Endometrium (tissue), 2 donors: Measurements from ENCODE around the gene SLC12A7.
"Not testable (repeated sequence)": the region's sequence is repeated elsewhere in the genome, so short reads cannot be mapped to it uniquely, and the experiment has no call there.

Source experiments
- FAIRE-seq: peaks from 2 replicates; lab custom pipeline; 2012; peaks lifted over from hg19 to GRCh38; lab: Jason Lieb, UNC
- donor health status: control.
- donor health status: control.

Gene SLC12A7

DNA sequence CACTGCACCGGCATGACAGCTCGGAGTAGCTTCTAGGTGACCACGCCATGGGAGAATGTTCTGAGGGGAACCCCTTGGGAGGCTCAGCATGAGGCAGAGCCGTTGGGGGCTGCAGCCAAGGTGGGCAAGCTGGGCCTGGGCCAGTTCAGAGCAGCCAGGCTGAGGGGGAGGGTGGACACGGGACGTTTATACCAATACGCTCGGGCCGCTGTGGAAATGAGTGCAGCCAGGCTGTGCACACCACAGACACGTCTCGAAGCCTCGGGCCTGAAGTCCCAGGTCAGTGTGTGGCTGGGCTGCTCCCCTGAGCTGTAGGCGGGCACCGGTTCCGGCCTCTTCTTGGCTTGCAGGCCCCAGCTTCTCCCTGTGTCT is 28.9 kb upstream of the SLC12A7 start:
- no peak for FAIRE-seq

DNA sequence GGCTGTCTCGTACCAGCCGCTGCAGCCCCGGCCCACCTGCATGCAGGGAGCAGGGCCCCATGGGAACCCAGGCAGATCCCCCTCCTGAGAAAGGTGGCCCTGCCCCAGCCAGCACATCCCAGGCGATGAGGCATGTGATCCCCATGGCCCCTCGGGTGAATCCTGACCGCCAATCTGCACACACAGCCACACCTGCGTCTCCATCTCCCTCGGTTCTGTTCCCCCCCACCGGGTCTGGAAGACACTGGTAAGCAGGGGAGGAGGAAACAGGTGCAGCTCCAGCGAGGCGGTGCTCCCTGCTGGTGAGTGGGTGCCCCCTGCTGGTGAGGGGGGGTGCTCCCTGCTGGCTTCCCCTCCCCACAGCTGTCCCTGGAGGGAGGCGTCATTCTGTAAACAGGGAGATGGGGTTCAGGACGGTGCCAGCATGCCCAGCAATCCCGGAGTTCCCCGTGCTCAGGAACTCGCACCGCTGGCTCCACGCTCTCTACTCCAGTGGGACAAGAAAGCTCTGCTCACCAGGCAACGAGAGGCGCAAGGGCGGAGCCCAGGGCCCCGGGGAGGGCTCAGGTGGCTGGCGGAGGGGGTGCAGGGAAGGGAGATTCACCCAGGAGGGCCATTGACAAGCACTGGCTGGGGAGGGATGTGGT is 28.4 kb upstream of the SLC12A7 start:
- no peak for FAIRE-seq

DNA sequence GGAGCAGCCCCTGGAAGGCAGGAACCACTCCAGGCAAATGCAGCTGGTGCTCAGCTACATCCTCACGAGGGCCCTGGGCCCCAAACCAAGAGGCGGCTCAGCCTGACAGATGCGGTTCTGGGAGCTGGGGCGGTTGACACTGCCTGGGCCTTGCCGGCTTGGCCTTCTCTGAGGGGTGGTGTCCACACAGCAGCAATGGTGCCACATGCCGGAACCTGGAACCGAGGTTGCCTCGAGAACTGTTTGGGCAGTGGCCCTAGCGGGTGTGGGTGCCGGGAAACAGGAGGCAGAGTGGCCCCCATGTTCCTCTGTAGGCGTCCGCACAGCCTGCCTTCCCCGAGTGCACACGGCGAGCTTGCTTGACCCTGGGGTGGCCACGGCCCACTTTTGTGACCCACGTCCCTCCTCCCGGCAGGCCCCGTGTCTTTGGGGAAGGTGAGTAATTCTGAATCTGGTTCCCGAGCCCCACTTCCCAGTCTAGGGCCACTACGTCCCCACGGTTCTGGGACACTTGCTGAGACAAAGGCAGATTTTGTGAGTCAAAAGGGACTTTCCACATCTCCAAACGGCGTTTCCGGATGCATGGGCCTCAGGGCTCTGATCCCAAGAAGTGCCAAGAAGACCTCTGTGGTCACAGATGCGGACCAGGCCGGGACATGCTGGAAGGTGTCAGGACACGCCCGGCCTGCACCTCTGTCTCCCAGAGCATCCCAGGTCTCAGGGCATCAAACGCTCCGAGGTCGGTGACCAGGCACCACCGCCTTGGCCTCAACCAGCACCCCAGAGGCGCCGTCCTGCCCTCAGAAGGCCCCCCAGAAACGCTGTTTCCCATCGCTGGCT is 27.7 kb upstream of the SLC12A7 start:
- no peak for FAIRE-seq

DNA sequence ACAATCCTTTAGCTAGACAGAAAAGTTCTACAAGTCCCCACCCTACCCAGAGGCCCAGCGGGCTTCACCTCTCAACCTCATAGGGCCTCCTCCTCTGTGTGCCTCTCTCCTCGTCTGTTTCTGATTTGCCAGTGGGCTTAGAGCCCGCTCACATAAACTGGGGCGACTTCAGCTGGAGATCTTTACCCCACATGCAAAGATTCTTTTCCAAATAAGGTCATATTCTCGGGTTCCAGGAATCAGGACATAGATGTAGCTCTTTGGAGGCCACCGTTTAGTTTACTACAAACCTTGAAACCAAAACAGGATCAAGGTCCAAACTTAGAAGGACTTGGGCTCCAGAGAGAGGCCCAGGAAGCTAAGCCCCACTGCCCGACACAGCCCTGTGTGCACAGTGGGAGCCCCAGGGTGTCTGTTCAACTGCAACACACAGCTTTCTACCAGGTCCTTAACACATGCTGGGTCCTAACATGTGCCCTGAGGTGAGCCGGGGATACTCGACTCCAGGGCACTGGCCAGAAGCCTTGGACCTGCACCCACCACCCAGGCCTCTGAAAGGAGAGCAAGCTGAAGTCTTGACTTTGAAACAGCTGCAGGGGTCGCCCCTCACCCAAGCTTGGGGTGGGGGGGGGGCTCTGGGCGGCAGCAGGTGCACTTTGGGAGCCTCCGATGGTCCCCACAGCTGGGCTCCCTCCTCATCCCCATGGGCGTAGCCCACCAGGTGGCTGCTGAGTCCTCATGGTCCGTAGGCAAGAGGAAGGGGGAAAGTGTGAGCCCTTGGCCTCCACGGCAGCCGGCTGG is 26.8 kb upstream of the SLC12A7 start:
- FAIRE-seq, result no peak

DNA sequence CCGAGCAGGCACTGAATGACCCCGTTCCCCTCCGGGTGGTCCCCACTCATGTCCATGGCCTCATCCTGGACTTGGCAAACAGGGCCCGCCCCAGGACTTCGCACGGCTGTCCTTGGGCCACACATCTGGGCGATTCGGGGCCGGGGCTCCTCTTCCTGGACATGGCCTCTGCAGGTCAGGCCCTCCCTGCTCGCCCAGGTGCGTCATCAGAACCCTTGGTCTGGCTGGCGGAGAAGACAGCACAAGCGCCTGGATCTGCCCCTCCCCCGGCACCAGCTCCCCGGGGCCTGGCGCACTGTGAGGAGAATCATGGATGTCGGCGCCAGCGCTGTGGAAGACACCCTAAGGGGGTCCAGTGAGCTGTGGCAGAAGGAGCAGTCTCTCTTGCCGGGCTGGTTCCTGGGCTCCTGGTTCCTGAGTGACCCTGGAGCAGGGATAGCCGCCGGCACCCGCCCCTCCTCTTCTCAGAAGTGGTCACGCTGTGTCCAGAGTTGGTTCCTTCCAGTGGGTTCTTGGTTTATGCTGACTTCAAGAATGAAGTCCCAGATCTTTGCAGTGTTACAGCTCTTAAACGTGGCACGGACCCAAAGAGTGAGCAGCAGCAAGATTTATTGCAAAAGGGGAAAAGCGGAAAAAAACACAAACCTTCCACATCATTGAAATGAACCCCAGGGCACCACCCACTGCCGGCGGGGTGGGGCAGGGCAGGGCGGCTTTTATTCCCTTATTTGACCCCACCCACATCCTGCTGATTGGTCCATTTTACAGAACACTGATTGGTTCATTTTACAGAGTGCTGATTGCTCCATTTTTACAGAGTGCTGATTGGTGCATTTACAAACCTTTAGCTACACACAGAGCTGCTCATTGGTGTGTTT is 25.9 kb upstream of the SLC12A7 start:
- no peak for FAIRE-seq

DNA sequence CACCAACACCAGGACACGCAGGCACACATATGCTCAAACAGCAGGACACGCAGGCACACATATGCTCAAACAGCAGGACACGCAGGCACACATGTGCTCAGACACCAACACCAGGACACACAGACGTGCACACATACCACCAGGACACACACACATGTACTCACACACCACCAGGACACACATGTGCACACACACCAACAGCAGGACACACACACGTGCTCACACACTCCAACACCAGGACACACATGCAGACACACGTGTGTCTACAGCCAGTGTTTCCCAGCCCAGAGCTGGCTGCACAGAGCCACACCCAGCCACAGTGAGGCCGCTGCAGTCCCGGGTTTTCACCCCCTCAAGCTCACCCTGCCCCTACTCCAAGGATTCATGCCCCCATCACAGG is 25.0 kb upstream of the SLC12A7 start:
- no peak for FAIRE-seq

GRCh38 chr5:1135696-1136525 is 24.0 kb upstream of the SLC12A7 start:
- FAIRE-seq, result no peak

DNA sequence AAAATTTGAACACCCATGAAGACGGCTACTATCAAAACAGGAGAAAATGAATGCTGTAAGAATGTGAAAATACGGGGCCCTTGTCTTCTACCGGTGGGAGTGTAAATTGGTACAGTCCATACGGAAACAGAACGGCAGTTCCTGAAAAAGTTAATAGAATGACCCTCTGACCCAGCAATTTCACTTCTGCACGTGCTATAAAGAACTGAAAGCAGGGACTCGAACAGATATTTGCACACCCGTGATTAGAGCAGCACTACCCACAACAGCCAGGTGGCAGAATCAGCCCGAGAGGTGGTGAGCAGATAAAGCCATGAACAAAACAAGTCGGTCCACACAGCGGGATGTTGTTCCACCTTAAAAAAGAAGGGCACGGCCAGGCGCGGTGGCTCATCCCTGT is 22.6 kb upstream of the SLC12A7 start:
- no peak for FAIRE-seq

DNA sequence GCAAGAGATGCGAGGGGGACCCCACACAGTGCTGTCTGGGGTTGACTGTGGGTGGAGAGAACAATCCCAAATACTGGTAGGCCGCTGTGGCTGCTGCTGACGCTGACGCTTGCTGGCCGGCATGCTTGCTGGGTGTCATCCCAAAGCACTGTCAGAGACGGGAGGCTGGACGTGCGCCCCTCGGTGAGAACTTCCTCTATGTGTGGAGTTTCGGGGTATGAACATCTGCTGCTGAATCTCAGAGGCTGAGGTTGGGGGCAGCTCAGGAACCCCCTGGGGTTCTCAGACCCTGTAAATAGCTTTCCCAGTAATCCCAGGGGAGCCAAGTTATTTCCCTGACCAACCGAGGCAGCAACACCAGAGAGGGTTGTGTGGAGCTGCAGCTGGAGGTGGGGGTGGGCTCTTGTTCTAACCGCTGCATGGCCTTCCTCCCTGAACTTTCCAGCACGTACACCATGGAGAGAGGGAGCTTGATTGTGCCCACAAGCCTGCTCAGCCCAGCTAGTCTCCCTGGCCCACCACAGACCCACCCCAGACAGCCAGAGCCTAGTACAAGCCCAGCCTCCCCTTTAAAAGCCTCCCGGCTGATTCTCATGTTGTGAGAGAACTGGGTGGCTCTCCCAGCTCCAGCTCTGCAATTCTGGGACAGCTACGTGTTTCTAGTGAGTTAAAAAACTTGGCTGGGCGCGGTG is 21.8 kb upstream of the SLC12A7 start:
- no peak for FAIRE-seq

DNA sequence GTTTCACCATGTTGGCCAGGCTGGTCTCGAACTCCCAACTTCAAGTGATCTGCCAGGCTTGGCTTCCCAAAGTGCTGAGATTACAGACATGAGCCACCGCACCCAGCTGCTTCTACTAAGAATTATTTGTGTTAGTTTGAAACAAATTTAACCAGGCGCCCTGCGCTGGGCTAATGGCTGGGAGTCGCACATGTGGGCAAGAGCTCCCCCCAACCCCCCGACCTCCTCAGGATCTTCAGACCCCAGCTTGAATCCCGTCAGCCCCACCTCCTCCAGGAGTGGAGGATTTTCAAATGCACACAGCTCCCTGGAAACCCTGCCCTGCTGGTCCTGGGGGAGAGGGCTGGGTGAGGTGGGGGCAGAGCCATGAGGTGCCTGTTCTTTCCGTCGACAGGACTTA is 21.2 kb upstream of the SLC12A7 start:
- FAIRE-seq, result no peak

DNA sequence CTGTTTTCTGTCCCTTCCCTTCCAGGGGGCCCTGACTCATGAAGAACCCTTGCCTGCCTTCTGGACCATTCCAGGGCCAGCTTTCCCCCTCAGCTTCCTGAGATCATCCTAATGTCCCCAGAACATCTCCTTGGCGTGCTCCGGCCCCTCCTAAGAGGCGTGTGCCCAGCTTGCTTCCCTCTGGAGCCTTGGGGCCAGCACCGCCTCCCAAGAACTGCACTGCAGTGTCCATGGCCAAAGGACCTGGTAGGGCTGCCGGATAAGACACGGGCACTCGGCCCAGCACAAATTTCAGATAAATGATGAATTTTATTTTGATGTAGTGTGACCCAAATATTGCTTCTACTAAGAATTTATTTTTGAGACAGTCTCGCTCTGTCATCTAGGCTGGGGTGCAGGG is 20.7 kb upstream of the SLC12A7 start:
- FAIRE-seq, result no peak

- FAIRE-seq, result no peak
These were observed 19.9 kb upstream of the SLC12A7 start for GRCh38 chr5:1131726-1132125.

DNA sequence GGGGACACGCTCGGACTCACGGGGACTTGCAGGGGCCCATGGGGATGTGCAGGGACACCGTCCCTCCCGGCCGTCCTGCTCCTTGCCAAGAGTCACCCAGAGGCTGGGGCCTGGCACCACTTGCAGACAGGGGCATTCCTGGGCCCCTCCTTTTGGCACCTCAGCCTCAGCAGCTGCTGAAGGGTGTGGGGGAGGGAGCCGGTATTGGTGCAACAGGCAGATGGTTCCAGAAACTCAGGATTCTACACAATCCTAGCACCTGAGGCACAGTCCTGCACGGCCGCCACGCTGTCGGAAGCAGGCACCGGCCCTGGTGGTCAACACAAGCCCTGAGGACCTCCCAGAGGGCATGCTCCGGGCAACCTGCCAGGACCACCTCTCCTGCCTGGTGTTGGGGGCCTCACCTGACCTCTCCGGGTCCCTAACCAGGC is 19.3 kb upstream of the SLC12A7 start:
- FAIRE-seq, result no peak

- no peak for FAIRE-seq
These were observed 18.5 kb upstream of the SLC12A7 start for GRCh38 chr5:1130218-1130946.

DNA sequence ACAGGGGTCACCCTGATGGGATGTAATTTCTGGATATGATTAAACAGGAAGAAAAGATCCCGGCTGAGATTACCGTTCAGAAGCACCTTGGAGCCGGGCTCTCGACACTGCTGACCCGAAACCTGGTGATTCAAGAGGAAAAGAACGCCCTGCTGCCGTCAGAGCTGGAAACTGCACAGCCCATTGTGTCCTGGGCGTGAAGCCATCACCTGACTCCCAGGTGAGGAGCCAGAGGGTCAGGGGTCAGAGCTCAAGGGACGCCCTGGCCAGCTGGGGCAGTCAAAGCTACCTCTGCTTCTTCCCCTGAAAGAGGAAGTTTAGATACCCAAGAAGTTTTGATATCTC is 17.8 kb upstream of the SLC12A7 start:
- FAIRE-seq, result no peak

DNA sequence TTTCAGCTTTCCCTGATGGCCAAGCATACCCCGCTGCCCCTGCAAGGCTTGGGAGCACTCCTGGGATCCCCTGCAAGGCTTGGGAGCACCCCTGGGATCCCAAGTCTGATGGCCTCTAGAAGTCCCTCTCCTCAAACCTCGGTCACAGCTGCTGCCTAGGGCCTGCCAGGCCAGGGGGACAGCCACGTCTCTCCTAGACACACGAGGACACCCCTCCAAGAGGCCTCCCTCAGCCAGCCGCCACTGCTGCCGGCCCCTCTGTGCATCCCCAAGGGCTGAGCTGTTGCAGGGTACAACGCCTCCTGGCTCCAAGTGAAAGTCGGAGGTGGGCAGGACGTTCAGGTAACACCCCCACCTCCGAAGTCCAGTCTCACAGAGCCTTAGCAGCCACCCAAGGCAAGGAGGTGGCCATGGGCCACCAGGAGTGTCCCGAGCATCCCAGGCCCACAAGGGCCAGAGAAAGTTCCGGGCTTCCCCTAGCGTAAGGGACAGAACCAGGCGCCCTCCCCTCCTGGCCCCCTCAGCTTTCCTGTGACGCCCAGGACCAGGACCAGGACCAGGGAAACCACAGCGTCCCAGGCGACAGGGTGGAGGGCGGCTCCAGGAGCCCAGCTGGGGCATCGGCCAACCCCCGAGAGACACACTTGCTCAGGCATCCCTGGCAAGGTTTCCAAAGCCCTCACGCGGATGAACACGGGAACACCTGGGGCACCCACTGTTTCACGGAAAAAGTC is 17.3 kb upstream of the SLC12A7 start:
- no peak for FAIRE-seq

DNA sequence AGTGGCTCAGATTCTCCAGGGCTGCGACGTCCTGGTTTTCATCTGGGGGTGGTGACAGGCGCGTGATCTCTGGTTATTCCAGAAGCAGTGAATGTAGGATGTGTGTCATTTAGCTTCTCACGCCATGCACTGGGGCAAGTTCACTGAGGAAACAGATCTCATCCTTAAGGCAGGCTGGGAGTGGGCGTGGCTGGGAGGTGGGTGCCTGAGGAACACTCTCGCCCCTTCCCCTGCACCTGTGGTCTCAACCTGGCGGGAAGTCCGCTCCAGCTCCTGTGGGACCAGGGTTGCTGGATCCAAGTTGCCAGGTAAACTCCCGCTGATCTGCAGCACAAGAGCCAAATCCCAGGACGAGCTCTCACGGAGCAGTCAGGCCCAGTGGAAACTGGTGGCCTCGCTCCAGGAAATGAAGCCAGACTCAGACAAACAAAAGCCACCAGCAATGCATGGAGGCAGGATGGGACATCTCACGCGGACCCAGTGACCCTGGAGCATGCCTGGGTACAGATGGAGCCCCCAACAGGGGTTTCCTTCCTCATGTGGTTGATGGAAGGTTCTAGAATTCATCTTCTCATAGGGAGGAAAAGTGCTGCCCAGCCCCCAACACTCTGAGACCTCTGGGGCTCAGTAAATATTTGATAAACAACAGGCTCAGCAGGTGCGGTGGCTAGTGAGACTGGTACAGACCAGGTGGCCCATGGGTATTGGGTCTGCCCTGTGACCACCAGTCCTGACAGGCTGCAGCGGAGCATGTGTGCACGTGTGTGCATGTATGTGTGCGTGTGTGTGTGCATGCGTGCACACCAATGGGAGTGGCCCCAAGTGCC is 16.3 kb upstream of the SLC12A7 start:
- FAIRE-seq, result no peak

GRCh38 chr5:1125695-1126094 is 13.8 kb upstream of the SLC12A7 start:
- not testable (repeated sequence) for FAIRE-seq
